WTC11 (cell line): ENCODE data around the gene MIB2. TPM values are rescaled to one million over a fixed set of nuclear protein-coding genes. Genes with fewer than 3 reads are reported as not detected.
A peak's percentile ranks its signal among the peaks of the same experiment; 100 is the strongest.
"Not testable (repeated sequence)": the region's sequence is repeated elsewhere in the genome, so short reads cannot be mapped to it uniquely, and the experiment has no call there.

Source experiments
- ATAC-seq: fragments of 200-7000 bp; cut with Tn5 transposase; 2 replicates; pipeline ENCODE4 v1.10.0; 2021; ENCODE audit warnings: mild to moderate bottlenecking, moderate library complexity
- CTCF ChIA-PET: fragments of 300-600 bp; sonication (Branson Sonifier 250); formaldehyde crosslinking; loops from one replicate; lab custom pipeline; 2021; ENCODE audit warnings: antibody characterized with exemption; lab: Charles Lee
- POLR2A ChIA-PET: fragments of 350-600 bp; sonication (Branson Sonifier 250); formaldehyde crosslinking; loops from one replicate; lab custom pipeline; 2021; ENCODE audit warnings: antibody characterized with exemption; lab: Charles Lee
- DNase-seq: peaks from one replicate; pipeline ENCODE4 v3.0.0; 2021; ENCODE audit warnings: low spot score
- H3K27ac Mint-ChIP-seq: 2 replicates; pipeline ENCODE4 v1.8.0; 2021; ENCODE audit warnings: mixed read lengths
- H3K27me3 Mint-ChIP-seq: 2 replicates; pipeline ENCODE4 v1.8.0; 2021; ENCODE audit warnings: low read depth, mild to moderate bottlenecking, moderate library complexity, mixed read lengths
- H3K36me3 Mint-ChIP-seq: 2 replicates; pipeline ENCODE4 v1.8.0; 2021; ENCODE audit warnings: mixed read lengths
- H3K4me1 Mint-ChIP-seq: 2 replicates; pipeline ENCODE4 v1.8.0; 2022; ENCODE audit warnings: mixed read lengths
- H3K4me3 Mint-ChIP-seq: 2 replicates; pipeline ENCODE4 v1.8.0; 2021; ENCODE audit warnings: mild to moderate bottlenecking, moderate library complexity, mixed read lengths
- H3K9me3 Mint-ChIP-seq: 2 replicates; pipeline ENCODE4 v1.8.0; 2021; ENCODE audit warnings: mixed read lengths
- CREB1 ChIP-seq: sonication (generic); formaldehyde crosslinking; IDR thresholded peaks from 2 replicates; pipeline ENCODE4 v1.8.0; 2023; ENCODE audit warnings: mild to moderate bottlenecking, missing genetic modification reagents
- CREM ChIP-seq: sonication (generic); formaldehyde crosslinking; IDR thresholded peaks from 2 replicates; pipeline ENCODE4 v1.8.1; 2022; ENCODE audit warnings: mild to moderate bottlenecking, missing genetic modification reagents, moderate library complexity
- HMGA2 ChIP-seq: fragments of 250-450 bp; sonication (Bioruptor Pico); IDR thresholded peaks from 2 replicates; pipeline ENCODE4 v1.4.0; 2021; ENCODE audit warnings: mild to moderate bottlenecking, moderate library complexity
- NR3C1 ChIP-seq: sonication (generic); formaldehyde crosslinking; conservative IDR thresholded peaks from 2 replicates; pipeline ENCODE4 v1.8.1; 2023; ENCODE audit warnings: low read depth, mild to moderate bottlenecking, missing genetic modification reagents
- SP1 ChIP-seq: sonication (generic); formaldehyde crosslinking; conservative IDR thresholded peaks from 2 replicates; pipeline ENCODE4 v1.8.1; 2022; ENCODE audit warnings: missing genetic modification reagents
- TEAD1 ChIP-seq: sonication (generic); formaldehyde crosslinking; IDR thresholded peaks from 2 replicates; pipeline ENCODE4 v1.8.0; 2022; ENCODE audit warnings: mild to moderate bottlenecking, missing genetic modification reagents
- TP53 ChIP-seq: sonication (generic); formaldehyde crosslinking; IDR thresholded peaks from 2 replicates; pipeline ENCODE4 v1.8.1; 2023; ENCODE audit warnings: mild to moderate bottlenecking, missing genetic modification reagents
- USF2 ChIP-seq: sonication (generic); formaldehyde crosslinking; IDR thresholded peaks from 2 replicates; pipeline ENCODE4 v1.8.1; 2023; ENCODE audit warnings: mild to moderate bottlenecking, missing genetic modification reagents, moderate library complexity
- total RNA-seq: library from RNA; stranded (reverse); gene quantifications from 3 replicates; pipeline ENCODE4 v1.2.3, GENCODE V29; 2021

Gene MIB2
- total RNA-seq, 1 experiment from 2014 or later: 90.6 TPM

GRCh38 chr1:1631782-1632420 is 16.6 kb downstream of the MIB2 start, which contains the start of gene MMP23B:
MMP23B (plus strand) TSS chr1:1632173; CDS start chr1:1632219, 46 bp downstream.
- POLR2A ChIA-PET: no interaction called here
- Mint-ChIP-seq H3K36me3 (no peaks in the 10 kb centered on the region), H3K27ac (no peak within 1 kb of the TSS), H3K4me3 (peak within 1 kb of the TSS; percentile 66), H3K27me3 (peaks cover 6% of the 10 kb centered on the region), H3K4me1 (peaks cover 2% of the 10 kb centered on the region; the same call in 1 of the 2 replicates), H3K9me3 (no peaks in the 10 kb centered on the region)
- peak; percentile 10 for ATAC-seq
- CTCF ChIA-PET: interaction anchor here (0.9 to 1.0 kb wide), 2 partner anchors 11 to 47 kb away, joined by 5 to 6 read pairs; no protein-coding TSS in a partner anchor
- peak; percentile 54 for DNase-seq
- TF ChIP-seq NR3C1 (CRISPR knock-in tag): no peak
- TF ChIP-seq SP1 (CRISPR knock-in tag): 0 out of 2 replicates have a peak, but pooled peaks have one; percentile 13
- no peak for TF ChIP-seq TP53 (CRISPR knock-in tag)
- no peak for TF ChIP-seq TEAD1 (CRISPR knock-in tag)
- no peak for TF ChIP-seq USF2 (CRISPR knock-in tag)
- TF ChIP-seq HMGA2 (CRISPR knock-in tag): no peak
- TF ChIP-seq CREB1 (CRISPR knock-in tag): no peak
- no peak for TF ChIP-seq CREM (CRISPR knock-in tag)

GRCh38 chr1:1633409-1633808 is 18.1 kb downstream of the MIB2 start:
- ATAC-seq, H3K27me3 Mint-ChIP-seq, DNase-seq, H3K36me3 Mint-ChIP-seq, H3K9me3 Mint-ChIP-seq, H3K4me1 Mint-ChIP-seq, H3K27ac Mint-ChIP-seq, CTCF ChIA-PET, POLR2A ChIA-PET, H3K4me3 Mint-ChIP-seq: not testable (repeated sequence)

- H3K27ac Mint-ChIP-seq, CTCF ChIA-PET, H3K27me3 Mint-ChIP-seq, H3K4me1 Mint-ChIP-seq, ATAC-seq, DNase-seq, H3K36me3 Mint-ChIP-seq, H3K9me3 Mint-ChIP-seq, H3K4me3 Mint-ChIP-seq, POLR2A ChIA-PET: not testable (repeated sequence)
Observed at GRCh38 chr1:1634613-1635012, 19.3 kb downstream of the MIB2 start.

GRCh38 chr1:1636621-1637478 is 21.6 kb downstream of the MIB2 start:
- H3K4me1 Mint-ChIP-seq, CTCF ChIA-PET, H3K9me3 Mint-ChIP-seq, H3K27me3 Mint-ChIP-seq, H3K4me3 Mint-ChIP-seq, ATAC-seq, H3K27ac Mint-ChIP-seq, POLR2A ChIA-PET, DNase-seq, H3K36me3 Mint-ChIP-seq: not testable (repeated sequence)

GRCh38 chr1:1637479-1637875 is 22.2 kb downstream of the MIB2 start:
- H3K36me3 Mint-ChIP-seq, H3K27ac Mint-ChIP-seq, DNase-seq, H3K4me1 Mint-ChIP-seq, POLR2A ChIA-PET, H3K4me3 Mint-ChIP-seq, H3K9me3 Mint-ChIP-seq, H3K27me3 Mint-ChIP-seq, CTCF ChIA-PET, ATAC-seq: not testable (repeated sequence)

- H3K36me3 Mint-ChIP-seq, ATAC-seq, DNase-seq, POLR2A ChIA-PET, CTCF ChIA-PET, H3K27me3 Mint-ChIP-seq, H3K4me1 Mint-ChIP-seq, H3K4me3 Mint-ChIP-seq, H3K9me3 Mint-ChIP-seq, H3K27ac Mint-ChIP-seq: not testable (repeated sequence)
Observed at GRCh38 chr1:1638528-1638927, 23.2 kb downstream of the MIB2 start.

- H3K27me3 Mint-ChIP-seq, H3K36me3 Mint-ChIP-seq, DNase-seq, H3K4me3 Mint-ChIP-seq, CTCF ChIA-PET, ATAC-seq, H3K4me1 Mint-ChIP-seq, H3K9me3 Mint-ChIP-seq, POLR2A ChIA-PET, H3K27ac Mint-ChIP-seq: not testable (repeated sequence)
Observed at GRCh38 chr1:1639368-1639767, 24.1 kb downstream of the MIB2 start.

GRCh38 chr1:1640081-1640480 is 24.8 kb downstream of the MIB2 start:
- H3K27me3 Mint-ChIP-seq, H3K4me1 Mint-ChIP-seq, CTCF ChIA-PET, H3K9me3 Mint-ChIP-seq, ATAC-seq, H3K27ac Mint-ChIP-seq, H3K4me3 Mint-ChIP-seq, POLR2A ChIA-PET, DNase-seq, H3K36me3 Mint-ChIP-seq: not testable (repeated sequence)

- H3K4me3 Mint-ChIP-seq, POLR2A ChIA-PET, H3K9me3 Mint-ChIP-seq, ATAC-seq, H3K27me3 Mint-ChIP-seq, CTCF ChIA-PET, H3K36me3 Mint-ChIP-seq, H3K27ac Mint-ChIP-seq, H3K4me1 Mint-ChIP-seq, DNase-seq: not testable (repeated sequence)
Observed at GRCh38 chr1:1640711-1641461, 25.6 kb downstream of the MIB2 start.
